ENCODE measurements around the gene PMM1.
A peak's percentile ranks its signal among the peaks of the same experiment; 100 is the strongest.
"Not testable (repeated sequence)": the region's sequence is repeated elsewhere in the genome, so short reads cannot be mapped to it uniquely, and the experiment has no call there.

Gene PMM1

GRCh38 chr22:41589391-41590241 is at the start of gene PMM1:
Gene PMM1, minus strand, starts transcription at chr22:41589840. Its CDS starts 35 bp downstream, at chr22:41589805.
- DNase-seq, result peak; percentile 94

- DNase-seq, result no peak
Observed at GRCh38 chr22:41638748-41639147, 49.1 kb upstream of the PMM1 start.

GRCh38 chr22:41638124-41638523 is 48.5 kb upstream of the PMM1 start:
- no peak for DNase-seq

- DNase-seq, result not testable (repeated sequence)
Observed at GRCh38 chr22:41637623-41638022, 48.0 kb upstream of the PMM1 start.

GRCh38 chr22:41636467-41636866 is 46.8 kb upstream of the PMM1 start:
- no peak for DNase-seq

GRCh38 chr22:41634610-41635009 is 45.0 kb upstream of the PMM1 start:
- DNase-seq, result not testable (repeated sequence)

GRCh38 chr22:41631615-41632014 is 42.0 kb upstream of the PMM1 start:
- not testable (repeated sequence) for DNase-seq

- DNase-seq, result not testable (repeated sequence)
Observed at GRCh38 chr22:41631115-41631514, 41.5 kb upstream of the PMM1 start.

GRCh38 chr22:41625577-41625976 is 35.9 kb upstream of the PMM1 start:
- DNase-seq, result no peak

GRCh38 chr22:41621911-41622179 is 32.2 kb upstream of the PMM1 start:
- no peak for DNase-seq

GRCh38 chr22:41621099-41621910 is 31.7 kb upstream of the PMM1 start, which contains the start of gene XRCC6:
Gene XRCC6, plus strand, starts transcription at chr22:41621295. Its CDS starts 710 bp downstream, at chr22:41622005.
- peak; percentile 86 for DNase-seq

- DNase-seq, result no peak
Observed at GRCh38 chr22:41620589-41621098, 31.0 kb upstream of the PMM1 start, which contains the start of gene DESI1. Gene DESI1, minus strand, starts transcription at chr22:41621043. Its CDS starts 204 bp downstream, at chr22:41620839.

- no peak for DNase-seq
Observed at GRCh38 chr22:41619979-41620588, 30.4 kb upstream of the PMM1 start.

- DNase-seq, result no peak
Observed at GRCh38 chr22:41613456-41613855, 23.8 kb upstream of the PMM1 start.

- no peak for DNase-seq
Observed at GRCh38 chr22:41612603-41613306, 23.1 kb upstream of the PMM1 start.

- DNase-seq, result no peak
Observed at GRCh38 chr22:41608386-41608785, 18.7 kb upstream of the PMM1 start.

- DNase-seq, result no peak
Observed at GRCh38 chr22:41603873-41604332, 14.3 kb upstream of the PMM1 start.

- no peak for DNase-seq
Observed at GRCh38 chr22:41600976-41601375, 11.3 kb upstream of the PMM1 start.

GRCh38 chr22:41598891-41599635 is 9.4 kb upstream of the PMM1 start:
- no peak for DNase-seq

- DNase-seq, result no peak
Observed at GRCh38 chr22:41598081-41598480, 8.4 kb upstream of the PMM1 start.

- no peak for DNase-seq
Observed at GRCh38 chr22:41597635-41597953, 8.0 kb upstream of the PMM1 start.

Measured in DMS79 (cell line).